ENCODE measurements around the gene SLC22A7.

SLC22A7 gene

GRCh38 chr6:43277643-43278523 is 20.2 kb upstream of the SLC22A7 start:
- no peak for DNase-seq (ENCODE audit: low read depth)
- no peak for TF ChIP-seq CTCF (conservative IDR thresholded peaks at IDR 0.05; ENCODE audit: low read depth, low read length)
- H3K4me3 ChIP-seq (ENCODE audit: low read depth, low read length), result no peak overlapping the region

GRCh38 chr6:43278524-43279078 is 19.5 kb upstream of the SLC22A7 start:
- DNase-seq (ENCODE audit: low read depth), result no peak
- no peak for TF ChIP-seq CTCF (conservative IDR thresholded peaks at IDR 0.05; ENCODE audit: low read depth, low read length)
- H3K4me3 ChIP-seq (ENCODE audit: low read depth, low read length), result no peak overlapping the region

GRCh38 chr6:43280234-43280633 is 17.8 kb upstream of the SLC22A7 start:
- no peak for DNase-seq (ENCODE audit: low read depth)
- no peak for TF ChIP-seq CTCF (conservative IDR thresholded peaks at IDR 0.05; ENCODE audit: low read depth, low read length)
- no peak overlapping the region for H3K4me3 ChIP-seq (ENCODE audit: low read depth, low read length)

GRCh38 chr6:43282060-43282459 is 16.0 kb upstream of the SLC22A7 start:
- TF ChIP-seq CTCF (conservative IDR thresholded peaks at IDR 0.05; ENCODE audit: low read depth, low read length), result no peak
- no peak for DNase-seq (ENCODE audit: low read depth)
- H3K4me3 ChIP-seq (ENCODE audit: low read depth, low read length), result no peak overlapping the region

GRCh38 chr6:43282636-43283513 is 15.2 kb upstream of the SLC22A7 start:
- no peak for DNase-seq (ENCODE audit: low read depth)
- no peak overlapping the region for H3K4me3 ChIP-seq (ENCODE audit: low read depth, low read length)
- TF ChIP-seq CTCF (conservative IDR thresholded peaks at IDR 0.05; ENCODE audit: low read depth, low read length), result no peak

- no peak for TF ChIP-seq CTCF (conservative IDR thresholded peaks at IDR 0.05; ENCODE audit: low read depth, low read length)
- H3K4me3 ChIP-seq (ENCODE audit: low read depth, low read length), result no peak overlapping the region
These were observed 14.6 kb upstream of the SLC22A7 start for GRCh38 chr6:43283514-43283901.

More at GRCh38 chr6:43283514-43283901, 14.6 kb upstream of the SLC22A7 start:
- no peak for DNase-seq (ENCODE audit: low read depth)

Data from choroid plexus epithelial cell (primary cell).